ENCODE results near the gene PPOX. TPM values are rescaled to one million over a fixed set of nuclear protein-coding genes. Genes with fewer than 3 reads are reported as not detected.
A peak's percentile ranks its signal among the peaks of the same experiment; 100 is the strongest.

Gene PPOX
- polyA plus RNA-seq, 3 donors from 2014 or later = 18.2 to 30.1 (median 21.9) TPM

DNA sequence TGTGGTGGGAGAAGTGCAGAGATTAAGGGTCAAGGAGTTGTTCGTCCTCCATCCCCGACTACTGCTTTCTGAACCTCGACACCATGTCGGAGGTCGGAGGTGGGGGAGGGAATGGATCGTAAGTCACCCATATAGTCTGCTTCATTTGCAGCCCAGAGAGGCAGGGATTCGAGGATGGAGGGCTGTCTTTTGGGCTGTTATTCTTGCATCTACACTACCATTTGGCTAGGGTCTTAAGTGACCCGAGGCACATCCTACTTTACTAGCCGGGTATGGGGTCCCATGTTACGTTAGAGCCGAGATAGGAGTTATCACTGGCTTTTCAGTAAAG, 6.3 kb upstream of the PPOX start:
- Mint-ChIP-seq H3K4me1 (peaks cover 44 to 75% of the 10 kb centered on the region in 2 donors), H3K36me3 (peaks cover 0 to 31% (median 10%) of the 10 kb centered on the region in 3 donors), H3K4me3 (peak overlapping the region; percentile 90 to 95 (median 93)), H3K27ac (peak overlapping the region; percentile 67 to 96 (median 90)), H3K9me3 (no peaks in the 10 kb centered on the region), H3K27me3 (ENCODE audit: low read depth in 3 of 3) (peaks cover 1 to 5% (median 3%) of the 10 kb centered on the region in 3 donors)
- no peak for DNase-seq

DNA sequence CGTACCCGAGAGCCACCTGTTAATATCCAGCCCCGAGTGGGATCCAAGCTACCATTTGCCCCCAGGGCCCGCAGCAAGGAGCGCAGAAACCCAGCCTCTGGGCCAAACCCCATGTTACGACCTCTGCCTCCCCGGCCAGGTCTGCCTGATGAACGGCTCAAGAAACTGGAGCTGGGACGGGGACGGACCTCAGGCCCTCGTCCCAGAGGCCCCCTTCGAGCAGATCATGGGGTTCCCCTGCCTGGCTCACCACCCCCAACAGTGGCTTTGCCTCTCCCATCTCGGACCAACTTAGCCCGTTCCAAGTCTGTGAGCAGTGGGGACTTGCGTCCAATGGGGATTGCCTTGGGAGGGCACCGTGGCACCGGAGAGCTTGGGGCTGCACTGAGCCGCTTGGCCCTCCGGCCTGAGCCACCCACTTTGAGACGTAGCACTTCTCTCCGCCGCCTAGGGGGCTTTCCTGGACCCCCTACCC, 5.5 kb upstream of the PPOX start:
- H3K36me3 Mint-ChIP-seq = peaks cover 0 to 26% (median 10%) of the 10 kb centered on the region in 3 donors
- H3K4me1 Mint-ChIP-seq = peaks cover 46 to 75% of the 10 kb centered on the region in 2 donors
- peak overlapping the region; percentile 58 to 95 (median 93) for H3K4me3 Mint-ChIP-seq
- peak overlapping the region in 5 of 6 donors; percentile 10 to 88 (median 50) for H3K27ac Mint-ChIP-seq
- peaks cover 3 to 5% (median 4%) of the 10 kb centered on the region in 3 donors for H3K27me3 Mint-ChIP-seq (ENCODE audit: low read depth in 3 of 3)
- DNase-seq = no peak
- no peaks in the 10 kb centered on the region for H3K9me3 Mint-ChIP-seq

DNA sequence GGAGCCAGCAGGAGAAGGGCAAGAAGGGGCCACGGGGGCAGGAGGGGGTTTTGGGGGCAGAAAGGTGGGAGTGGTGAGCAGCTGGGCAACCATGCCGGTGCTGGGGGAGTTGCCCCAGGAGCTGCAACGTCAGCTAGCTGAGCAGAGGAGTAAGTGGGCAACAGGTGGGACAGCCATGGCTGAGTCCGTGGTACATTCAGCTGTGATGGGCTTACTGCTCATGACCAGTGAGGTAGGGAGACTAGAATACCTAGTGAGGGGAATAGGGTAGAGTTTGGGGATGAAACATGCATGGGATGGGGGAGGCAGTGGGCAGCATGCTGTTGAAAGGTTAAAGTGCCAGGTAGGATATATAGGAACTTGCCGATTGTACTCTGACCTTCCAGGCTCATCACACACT, 4.6 kb upstream of the PPOX start:
- peak overlapping the region in 2 of 5 donors; percentile 57 to 76 for H3K4me3 Mint-ChIP-seq
- H3K36me3 Mint-ChIP-seq = peaks cover 0 to 24% (median 10%) of the 10 kb centered on the region in 3 donors
- no peak for DNase-seq
- peaks cover 3 to 12% (median 11%) of the 10 kb centered on the region in 3 donors for H3K27me3 Mint-ChIP-seq (ENCODE audit: low read depth in 3 of 3)
- H3K9me3 Mint-ChIP-seq = no peaks in the 10 kb centered on the region
- H3K27ac Mint-ChIP-seq = peak overlapping the region in 3 of 6 donors; percentile 18 to 53 (median 47)
- peaks cover 55 to 81% of the 10 kb centered on the region in 2 donors for H3K4me1 Mint-ChIP-seq

DNA sequence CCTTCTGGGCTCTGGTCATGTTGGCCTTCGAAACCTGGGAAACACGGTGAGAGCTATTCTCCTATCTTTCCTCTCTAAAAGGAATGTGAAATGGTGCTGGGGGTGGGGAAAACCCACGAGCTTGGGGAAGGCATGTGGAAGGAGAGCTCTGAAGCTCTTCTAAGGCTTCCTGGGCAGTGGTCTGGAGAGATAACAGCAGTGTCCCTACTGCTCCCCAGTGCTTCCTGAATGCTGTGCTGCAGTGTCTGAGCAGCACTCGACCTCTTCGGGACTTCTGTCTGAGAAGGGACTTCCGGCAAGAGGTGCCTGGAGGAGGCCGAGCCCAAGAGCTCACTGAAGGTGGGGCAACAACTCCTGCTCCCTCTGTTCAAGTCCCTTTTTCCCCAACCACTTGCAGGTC, 4.2 kb upstream of the PPOX start:
- Mint-ChIP-seq H3K9me3 (no peaks in the 10 kb centered on the region), H3K27ac (peak overlapping the region in 3 of 6 donors; percentile 18 to 53 (median 47)), H3K4me1 (peaks cover 59 to 85% of the 10 kb centered on the region in 2 donors), H3K36me3 (peaks cover 0 to 21% (median 6%) of the 10 kb centered on the region in 3 donors), H3K4me3 (peak overlapping the region in 2 of 5 donors; percentile 9 to 57), H3K27me3 (ENCODE audit: low read depth in 3 of 3) (peaks cover 3 to 12% (median 11%) of the 10 kb centered on the region in 3 donors)
- no peak for DNase-seq

DNA sequence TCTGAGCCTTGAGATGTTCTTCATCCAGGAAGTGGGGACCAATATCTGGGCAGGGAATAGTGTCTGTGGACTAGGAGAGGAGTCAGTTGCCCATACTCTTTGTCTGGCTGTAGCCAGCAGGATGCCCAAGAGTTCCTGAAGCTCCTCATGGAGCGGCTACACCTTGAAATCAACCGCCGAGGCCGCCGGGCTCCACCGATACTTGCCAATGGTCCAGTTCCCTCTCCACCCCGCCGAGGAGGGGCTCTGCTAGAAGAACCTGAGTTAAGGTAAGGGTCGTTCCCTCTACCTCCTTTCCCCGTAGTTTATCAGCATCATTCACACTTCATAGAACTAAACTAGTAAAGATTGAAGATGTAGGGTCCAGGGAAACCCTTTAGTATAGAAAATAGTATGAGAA, 3.4 kb upstream of the PPOX start:
- Mint-ChIP-seq H3K27ac (peak overlapping the region in 5 of 6 donors; percentile 48 to 95 (median 62)), H3K4me1 (peaks cover 67 to 88% of the 10 kb centered on the region in 2 donors), H3K4me3 (peak overlapping the region in 2 of 5 donors; percentile 5 to 33), H3K9me3 (no peaks in the 10 kb centered on the region), H3K36me3 (peaks cover 0 to 14% (median 0%) of the 10 kb centered on the region in 3 donors), H3K27me3 (ENCODE audit: low read depth in 3 of 3) (peaks cover 3 to 12% (median 11%) of the 10 kb centered on the region in 3 donors)
- DNase-seq = no peak

DNA sequence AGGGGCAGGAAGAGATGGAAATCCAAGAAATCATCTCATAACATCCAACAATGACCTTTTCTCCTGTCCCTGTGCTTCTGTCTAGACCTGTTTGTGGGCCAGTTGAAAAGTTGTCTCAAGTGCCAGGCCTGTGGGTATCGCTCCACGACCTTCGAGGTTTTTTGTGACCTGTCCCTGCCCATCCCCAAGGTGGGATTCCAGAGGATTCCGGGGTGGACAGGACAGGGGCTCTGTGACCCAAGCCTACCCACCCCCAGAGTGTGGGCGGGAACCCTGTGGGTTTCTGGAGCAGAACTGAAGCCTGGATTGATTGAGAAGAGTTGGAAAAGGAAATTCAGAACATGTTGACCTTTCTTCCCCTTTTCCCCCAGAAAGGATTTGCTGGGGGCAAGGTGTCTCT, 2.4 kb upstream of the PPOX start:
- Mint-ChIP-seq H3K36me3 (peaks cover 0 to 11% (median 0%) of the 10 kb centered on the region in 3 donors), H3K9me3 (no peaks in the 10 kb centered on the region), H3K27me3 (ENCODE audit: low read depth in 3 of 3) (peaks cover 3 to 12% (median 10%) of the 10 kb centered on the region in 3 donors), H3K4me1 (peaks cover 67 to 85% of the 10 kb centered on the region in 2 donors), H3K4me3 (peak overlapping the region in 2 of 5 donors; percentile 10 to 18), H3K27ac (peak overlapping the region; percentile 95 to 99 (median 98))
- no peak for DNase-seq

DNA sequence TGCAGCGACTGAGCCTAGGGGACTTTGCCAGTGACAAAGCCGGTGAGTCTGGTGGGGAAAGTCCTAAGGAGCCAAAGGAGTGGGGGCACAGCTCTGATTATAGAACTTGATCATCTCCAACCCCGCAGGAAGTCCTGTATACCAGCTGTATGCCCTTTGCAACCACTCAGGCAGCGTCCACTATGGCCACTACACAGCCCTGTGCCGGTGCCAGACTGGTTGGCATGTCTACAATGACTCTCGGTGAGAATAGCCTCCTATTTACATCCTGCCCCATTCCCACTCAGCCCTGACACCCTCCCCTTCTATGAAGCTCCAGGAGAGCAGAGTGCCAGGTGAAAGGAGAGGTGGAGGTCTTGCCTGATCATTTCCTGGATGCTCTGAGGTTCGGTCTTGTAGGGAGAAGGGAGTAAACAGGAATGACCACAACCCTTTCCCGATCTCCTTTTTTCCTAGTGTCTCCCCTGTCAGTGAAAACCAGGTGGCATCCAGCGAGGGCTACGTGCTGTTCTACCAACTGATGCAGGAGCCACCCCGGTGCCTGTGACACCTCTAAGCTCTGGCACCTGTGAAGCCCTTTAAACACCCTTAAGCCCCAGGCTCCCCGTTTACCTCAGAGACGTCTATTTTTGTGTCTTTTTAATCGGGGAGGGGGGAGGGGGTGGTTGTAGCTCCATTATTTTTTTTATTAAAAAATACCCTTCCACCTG, 1.2 kb upstream of the PPOX start:
- H3K27ac Mint-ChIP-seq = peak overlapping the region; percentile 95 to 99 (median 98)
- peaks cover 58 to 74% of the 10 kb centered on the region in 2 donors for H3K4me1 Mint-ChIP-seq
- no peaks in the 10 kb centered on the region for H3K9me3 Mint-ChIP-seq
- DNase-seq = no peak
- peaks cover 0 to 12% (median 8%) of the 10 kb centered on the region in 3 donors for H3K27me3 Mint-ChIP-seq (ENCODE audit: low read depth in 3 of 3)
- H3K36me3 Mint-ChIP-seq = peaks cover 0 to 15% (median 0%) of the 10 kb centered on the region in 3 donors
- H3K4me3 Mint-ChIP-seq = peak overlapping the region; percentile 7 to 89 (median 61)

DNA sequence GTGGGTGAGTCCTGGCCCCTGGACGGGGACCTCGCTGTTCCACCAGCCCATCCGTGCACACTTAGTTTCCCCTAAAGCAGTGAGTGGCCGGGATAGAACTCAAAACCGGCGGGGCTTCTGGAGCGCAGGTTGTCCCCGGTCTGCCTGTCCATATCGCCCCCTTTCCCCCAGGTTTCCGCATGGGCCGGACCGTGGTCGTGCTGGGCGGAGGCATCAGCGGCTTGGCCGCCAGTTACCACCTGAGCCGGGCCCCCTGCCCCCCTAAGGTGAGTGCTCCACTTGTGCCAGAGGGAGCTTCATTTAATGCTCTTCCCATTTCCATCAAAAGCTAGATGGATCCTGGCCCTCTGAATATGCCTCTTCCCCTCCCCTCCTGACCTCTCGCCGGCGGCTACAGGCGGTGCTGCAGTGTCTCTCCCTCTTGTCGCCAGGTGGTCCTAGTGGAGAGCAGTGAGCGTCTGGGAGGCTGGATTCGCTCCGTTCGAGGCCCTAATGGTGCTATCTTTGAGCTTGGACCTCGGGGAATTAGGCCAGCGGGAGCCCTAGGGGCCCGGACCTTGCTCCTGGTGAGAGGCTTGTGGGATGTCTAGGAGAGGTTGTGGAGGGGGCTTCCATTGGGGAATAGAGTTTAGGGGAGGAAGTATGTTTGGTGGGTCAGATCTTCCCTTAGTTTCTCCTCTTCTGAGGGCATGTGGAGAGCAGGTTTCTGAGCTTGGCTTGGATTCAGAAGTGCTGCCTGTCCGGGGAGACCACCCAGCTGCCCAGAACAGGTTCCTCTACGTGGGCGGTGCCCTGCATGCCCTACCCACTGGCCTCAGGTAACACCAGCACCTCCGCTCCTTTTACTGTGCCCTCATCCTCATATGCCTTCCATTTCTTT, 683 bp downstream of the PPOX start:
- Mint-ChIP-seq H3K36me3 (peaks cover 7 to 27% (median 9%) of the 10 kb centered on the region in 3 donors), H3K4me3 (peak overlapping the region; percentile 89 to 96 (median 93)), H3K27me3 (ENCODE audit: low read depth in 3 of 3) (peaks cover 0 to 12% (median 9%) of the 10 kb centered on the region in 3 donors), H3K4me1 (peaks cover 48 to 57% of the 10 kb centered on the region in 2 donors), H3K27ac (peak overlapping the region; percentile 95 to 99 (median 98)), H3K9me3 (no peaks in the 10 kb centered on the region)
- DNase-seq = no peak

DNA sequence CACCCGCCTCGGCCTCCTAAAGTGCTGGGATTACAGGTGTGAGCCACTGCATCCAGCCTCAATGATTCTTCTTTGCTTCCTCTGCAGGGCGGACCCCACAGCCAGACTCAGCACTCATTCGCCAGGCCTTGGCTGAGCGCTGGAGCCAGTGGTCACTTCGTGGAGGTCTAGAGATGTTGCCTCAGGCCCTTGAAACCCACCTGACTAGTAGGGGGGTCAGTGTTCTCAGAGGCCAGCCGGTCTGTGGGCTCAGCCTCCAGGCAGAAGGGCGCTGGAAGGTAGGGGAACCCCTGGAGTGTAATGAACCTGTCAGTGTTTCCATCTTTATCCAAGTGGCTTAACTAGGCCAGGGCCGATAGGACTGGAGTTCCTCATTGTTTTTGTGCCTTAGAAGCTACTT, 2.7 kb downstream of the PPOX start:
- Mint-ChIP-seq H3K27ac (peak overlapping the region in 1 of 6 donors; percentile 43), H3K4me3 (peak overlapping the region in 1 of 5 donors; percentile 41), H3K27me3 (ENCODE audit: low read depth in 3 of 3) (peaks cover 0 to 11% (median 7%) of the 10 kb centered on the region in 3 donors), H3K4me1 (peaks cover 40 to 51% of the 10 kb centered on the region in 2 donors), H3K9me3 (no peaks in the 10 kb centered on the region), H3K36me3 (peaks cover 10 to 38% (median 20%) of the 10 kb centered on the region in 3 donors)
- DNase-seq = no peak

DNA sequence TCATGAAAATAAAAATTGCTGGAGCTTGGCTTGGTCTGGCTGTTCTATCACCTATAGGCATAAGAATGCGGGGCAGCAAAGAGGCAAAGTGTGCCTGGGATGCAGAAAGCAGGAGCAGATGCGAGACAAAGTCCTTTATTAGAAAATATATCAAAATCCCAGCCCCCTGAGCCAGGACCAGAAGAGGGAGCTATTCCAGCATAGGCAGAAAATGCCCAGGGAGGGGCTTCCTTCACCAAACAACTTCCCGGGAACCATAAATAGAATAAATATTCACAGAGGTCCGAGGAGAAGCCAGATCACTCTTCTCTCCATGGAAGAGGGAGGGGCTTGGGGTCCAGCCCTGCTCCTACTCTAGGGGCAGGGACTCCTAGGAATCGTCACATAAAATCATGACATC, 5.0 kb downstream of the PPOX start:
- Mint-ChIP-seq H3K4me1 (peaks cover 40 to 51% of the 10 kb centered on the region in 2 donors), H3K36me3 (peaks cover 15 to 41% (median 23%) of the 10 kb centered on the region in 3 donors)

DNA sequence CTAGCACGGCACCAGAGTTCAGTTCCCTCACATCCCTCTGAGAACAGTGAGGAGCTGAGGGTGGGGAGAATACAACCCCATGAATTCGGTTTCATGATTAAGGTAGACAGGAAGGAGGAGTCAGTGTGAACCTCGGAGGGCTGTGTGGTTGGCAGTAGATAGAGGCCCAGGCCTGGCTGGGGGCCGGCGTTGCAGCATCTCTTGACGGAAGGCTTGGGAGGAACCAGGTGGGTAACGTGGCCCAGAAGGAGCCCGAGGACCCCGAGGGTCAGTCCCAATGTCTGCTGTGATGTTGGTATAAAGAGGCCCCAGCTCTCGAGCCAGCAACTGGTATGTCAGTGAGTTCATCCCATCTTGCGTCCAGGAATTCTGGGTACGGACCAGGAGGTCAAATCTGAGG, 5.5 kb downstream of the PPOX start:
- Mint-ChIP-seq H3K4me3 (no peak overlapping the region), H3K9me3 (no peaks in the 10 kb centered on the region), H3K4me1 (peaks cover 40 to 51% of the 10 kb centered on the region in 2 donors), H3K27ac (peak overlapping the region in 2 of 6 donors; percentile 53 to 71), H3K27me3 (ENCODE audit: low read depth in 3 of 3) (peaks cover 0 to 1% (median 0%) of the 10 kb centered on the region in 3 donors), H3K36me3 (peaks cover 15 to 41% (median 23%) of the 10 kb centered on the region in 3 donors)
- no peak for DNase-seq

More for the DNA sequence above, 5.0 kb downstream of the PPOX start:
- H3K9me3 Mint-ChIP-seq = no peaks in the 10 kb centered on the region
- peaks cover 0 to 4% (median 4%) of the 10 kb centered on the region in 3 donors for H3K27me3 Mint-ChIP-seq (ENCODE audit: low read depth in 3 of 3)
- H3K4me3 Mint-ChIP-seq = no peak overlapping the region
- no peak for DNase-seq
- peak overlapping the region in 3 of 6 donors; percentile 48 to 66 (median 66) for H3K27ac Mint-ChIP-seq

DNA sequence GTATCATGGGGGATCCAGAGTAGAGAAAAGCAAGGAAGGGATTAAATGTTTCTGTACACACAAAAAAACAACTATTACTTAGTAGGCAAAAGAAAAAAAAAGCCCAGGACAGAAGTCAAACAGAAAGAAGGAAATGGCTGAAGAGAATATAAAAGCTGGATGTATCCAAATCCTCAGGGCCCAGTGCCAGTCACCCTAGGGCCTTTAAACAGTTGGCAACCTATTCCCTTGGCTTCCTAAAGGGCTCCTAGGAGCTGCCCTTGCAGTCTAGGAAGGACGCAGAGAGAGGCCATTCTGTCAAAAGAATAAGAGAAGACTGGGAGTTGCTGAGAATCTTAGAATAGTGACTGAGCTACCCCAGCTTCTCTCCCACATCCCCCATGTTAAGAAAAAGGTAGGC, 6.1 kb downstream of the PPOX start:
- H3K36me3 Mint-ChIP-seq = peaks cover 15 to 41% (median 23%) of the 10 kb centered on the region in 3 donors
- H3K4me1 Mint-ChIP-seq = peaks cover 40 to 51% of the 10 kb centered on the region in 2 donors
- no peak for DNase-seq
- peak overlapping the region in 4 of 6 donors; percentile 8 to 64 (median 34) for H3K27ac Mint-ChIP-seq
- peaks cover 0 to 1% (median 0%) of the 10 kb centered on the region in 3 donors for H3K27me3 Mint-ChIP-seq (ENCODE audit: low read depth in 3 of 3)
- no peaks in the 10 kb centered on the region for H3K9me3 Mint-ChIP-seq
- no peak overlapping the region for H3K4me3 Mint-ChIP-seq

DNA sequence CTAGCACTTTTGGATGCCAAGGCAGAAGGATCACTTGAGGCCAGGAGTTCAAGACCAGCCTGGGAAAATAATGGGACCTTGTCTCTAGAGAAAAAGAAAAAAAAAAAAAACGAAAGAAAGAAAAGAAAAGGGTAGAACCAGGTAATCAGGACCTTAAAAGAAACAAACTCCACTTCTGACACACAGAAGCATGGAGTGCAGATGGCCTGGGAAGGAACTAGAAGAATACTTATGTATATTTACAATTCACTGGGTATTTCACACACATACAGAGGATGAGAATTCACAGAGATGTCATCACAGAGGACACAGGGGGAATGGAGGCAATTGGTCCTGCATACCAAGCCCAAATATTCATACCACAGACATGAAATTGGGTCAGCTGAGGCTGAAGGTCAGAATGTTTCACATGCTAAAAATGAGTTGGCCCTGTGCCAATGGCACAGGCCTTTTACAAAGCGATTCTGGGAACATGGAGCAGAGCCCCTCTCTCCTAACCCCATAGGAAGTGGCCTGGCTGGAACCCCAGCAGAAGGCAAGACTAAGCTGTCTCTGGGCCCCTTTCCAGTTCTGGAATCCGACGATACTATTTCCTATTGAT, 6.7 kb downstream of the PPOX start:
- peaks cover 40 to 51% of the 10 kb centered on the region in 2 donors for H3K4me1 Mint-ChIP-seq
- H3K36me3 Mint-ChIP-seq = peaks cover 15 to 41% (median 23%) of the 10 kb centered on the region in 3 donors
- peaks cover 0 to 1% (median 0%) of the 10 kb centered on the region in 3 donors for H3K27me3 Mint-ChIP-seq (ENCODE audit: low read depth in 3 of 3)
- no peak for DNase-seq
- H3K27ac Mint-ChIP-seq = peak overlapping the region in 3 of 6 donors; percentile 9 to 59 (median 25)
- no peaks in the 10 kb centered on the region for H3K9me3 Mint-ChIP-seq
- H3K4me3 Mint-ChIP-seq = no peak overlapping the region
